Spleen (tissue), 7 donors: ENCODE measurements around the gene PIK3C2G.

Experiments used
- CTCF ChIP-seq, 11 experiments: fragments of 200-600 bp in 7 of 11; fragments of 450-650 bp in 4 of 11; sonication (generic) in 4 of 11; IDR thresholded peaks in 8 of 11; conservative IDR thresholded peaks in 3 of 11; 1 replicate in 7 of 11; 2 replicates in 4 of 11; pipeline versions ENCODE4 v1.4.0 to v1.8.0; 2016 to 2021; ENCODE audit warnings: antibody characterized with exemption in 11 of 11, inconsistent platforms in 4 of 11, mild to moderate bottlenecking in 1 of 11
- POLR2A ChIP-seq, 3 donors: fragments of 450-650 bp; IDR thresholded peaks; one replicate each; pipeline ENCODE4 v1.5.1; 2017; ENCODE audit warnings: antibody characterized with exemption in 3 of 3, mild to moderate bottlenecking in 1 of 3
- POLR2AphosphoS5 ChIP-seq, 3 donors: sonication (generic); formaldehyde crosslinking; IDR thresholded peaks; one replicate each; pipeline ENCODE4 v1.5.1; 2017; ENCODE audit warnings: antibody characterized with exemption in 3 of 3
- donor health status: DM: no; HTN: no; CAD: no; lungs with moderate emphysema.
- donor health status: DM: no; HTN: no; CAD: no.
- donor health status: DM: no; HTN: no; CAD: no.

- TF ChIP-seq CTCF (IDR thresholded peaks at IDR 0.05 in 8 of 11, conservative IDR thresholded peaks at IDR 0.05 in 3 of 11) (no peak), POLR2AphosphoS5 (IDR thresholded peaks at IDR 0.05) (no peak), POLR2A (IDR thresholded peaks at IDR 0.05) (no peak)
These were observed 184.8 kb downstream of the PIK3C2G start for GRCh38 chr12:18446061-18446644.
